Upper lobe of left lung (tissue), 6 donors: ENCODE results near the gene OAS2. TPM values are rescaled to one million over a fixed set of nuclear protein-coding genes. Genes with fewer than 3 reads are reported as not detected.

Experiments
- ATAC-seq, 2 donors: fragments of 200-7000 bp; cut with Tn5 transposase; one replicate each; pipeline ENCODE4 v1.9.1; 2022; ENCODE audit warnings: mild to moderate bottlenecking in 2 of 2, moderate library complexity in 2 of 2; ENCODE audit not compliant: low FRiP score in 2 of 2
- DNase-seq, 2 donors: peaks; one replicate each; pipeline ENCODE4 v3.0.0-alpha.2; 2019 to 2020
- H3K27ac ChIP-seq, 4 donors: fragments of 200-600 bp; sonication (generic); one replicate each; pipeline ENCODE4 v1.5.1; 2016 to 2019
- H3K27me3 ChIP-seq, 4 donors: fragments of 200-600 bp; sonication (generic); one replicate each; pipeline ENCODE4 v1.5.1; 2017 to 2019
- H3K36me3 ChIP-seq, 4 donors: fragments of 200-600 bp; sonication (generic); one replicate each; pipeline ENCODE4 v1.5.1; 2016 to 2019
- H3K4me1 ChIP-seq, 4 donors: fragments of 200-600 bp; sonication (generic); one replicate each; pipeline ENCODE4 v1.5.1; 2018 to 2019
- H3K4me3 ChIP-seq, 4 donors: fragments of 200-600 bp; sonication (generic); one replicate each; pipeline ENCODE4 v1.5.1; 2017 to 2019; ENCODE audit warnings: mild to moderate bottlenecking in 2 of 4, moderate library complexity in 1 of 4
- H3K9me3 ChIP-seq, 4 donors: fragments of 200-600 bp; sonication (generic); one replicate each; pipeline ENCODE4 v1.5.1; 2018 to 2019
- CTCF ChIP-seq, 6 experiments: fragments of 450-650 bp in 4 of 6; fragments of 200-600 bp in 2 of 6; sonication (generic) in 2 of 6; IDR thresholded peaks; one replicate each; pipeline ENCODE4 v1.5.1; 2016 to 2019; ENCODE audit warnings: antibody characterized with exemption in 6 of 6
- EP300 ChIP-seq, 4 donors: sonication (generic); formaldehyde crosslinking; IDR thresholded peaks; one replicate each; pipeline ENCODE4 v1.5.1; 2017; ENCODE audit warnings: antibody characterized with exemption in 4 of 4, control low read depth in 2 of 4
- POLR2A ChIP-seq, 4 donors: fragments of 450-650 bp; IDR thresholded peaks; one replicate each; pipeline ENCODE4 v1.5.1; 2016 to 2017; ENCODE audit warnings: antibody characterized with exemption in 4 of 4, mild to moderate bottlenecking in 2 of 4
- POLR2AphosphoS5 ChIP-seq, 2 donors: sonication (generic); formaldehyde crosslinking; IDR thresholded peaks; one replicate each; pipeline ENCODE4 v1.5.1; 2017; ENCODE audit warnings: antibody characterized with exemption in 2 of 2
- WGBS, 2 donors: methylation state at CpG; one replicate each; pipeline ENCODE4 v1.1.5; 2017 to 2018; 5-methylcytosine and 5-hydroxymethylcytosine counted together
- total RNA-seq, 6 donors: library from RNA; depleted of rRNA in 4 of 6; stranded (reverse); fragments of >200 nt in 4 of 6; gene quantifications; one replicate each; pipeline versions ENCODE4 v1.1.0 to v1.2.1, GENCODE V29; 2016 to 2021
- donor health status: DM: no; HTN: no; CAD: no; lungs with moderate emphysema.
- donor health status: DM: no; HTN: yes; CAD: no; lungs with severe emphysema.

The OAS2 gene
- total RNA-seq, 6 donors from 2014 or later, result 17.2 to 59.7 (median 20.1) TPM

GRCh38 chr12:112989806-112990205 is 11.5 kb downstream of the OAS2 start:
- TF ChIP-seq POLR2AphosphoS5 (IDR thresholded peaks at IDR 0.05), result no peak
- no peak for TF ChIP-seq CTCF (IDR thresholded peaks at IDR 0.05)
- TF ChIP-seq EP300 (IDR thresholded peaks at IDR 0.05), result no peak
- no peak for TF ChIP-seq POLR2A (IDR thresholded peaks at IDR 0.05)
- Histone ChIP-seq H3K4me3 (no peak overlapping the region), H3K4me1 (no peaks in the 10 kb centered on the region), H3K9me3 (no peaks in the 10 kb centered on the region), H3K27ac (no peak overlapping the region), H3K36me3 (peaks cover 0 to 19% (median 9%) of the 10 kb centered on the region in 4 donors), H3K27me3 (no peaks in the 10 kb centered on the region)
- peak in 1 of 2 donors; percentile 41 for ATAC-seq
- DNase-seq, result no peak
- WGBS, 2 donors, result 58 to 77% methylated on average over 1 of the region's 1 CpG

GRCh38 chr12:112992541-112993398 is 14.5 kb downstream of the OAS2 start:
- 25 to 29% methylated on average over 2 of the region's 2 CpGs for WGBS, 2 donors
- Histone ChIP-seq H3K27ac (no peak overlapping the region), H3K4me3 (no peak overlapping the region), H3K4me1 (no peaks in the 10 kb centered on the region), H3K9me3 (no peaks in the 10 kb centered on the region), H3K36me3 (peaks cover 3 to 48% (median 17%) of the 10 kb centered on the region in 4 donors), H3K27me3 (no peaks in the 10 kb centered on the region)
- TF ChIP-seq EP300 (IDR thresholded peaks at IDR 0.05), result no peak
- TF ChIP-seq CTCF (IDR thresholded peaks at IDR 0.05), result peak; percentile 77 to 90 (median 82)
- ATAC-seq, result peak in 1 of 2 donors; percentile 87
- DNase-seq, result no peak

- peaks cover 0 to 5% (median 0%) of the 10 kb centered on the region in 4 donors for H3K9me3 ChIP-seq
- no peaks in the 10 kb centered on the region for H3K4me1 ChIP-seq
- no peak overlapping the region for H3K4me3 ChIP-seq
- peaks cover 13 to 51% (median 22%) of the 10 kb centered on the region in 4 donors for H3K36me3 ChIP-seq
- TF ChIP-seq CTCF (IDR thresholded peaks at IDR 0.05) (no peak), EP300 (IDR thresholded peaks at IDR 0.05) (no peak), POLR2A (IDR thresholded peaks at IDR 0.05) (no peak), POLR2AphosphoS5 (IDR thresholded peaks at IDR 0.05) (no peak)
- no peaks in the 10 kb centered on the region for H3K27me3 ChIP-seq
- 84% methylated on average over 5 of the region's 5 CpGs for WGBS, 2 donors
- DNase-seq, result no peak
- no peak overlapping the region for H3K27ac ChIP-seq
- no peak for ATAC-seq
These were observed 16.7 kb downstream of the OAS2 start for GRCh38 chr12:112995008-112995407.

- DNase-seq (no peak), ATAC-seq (no peak)
- peaks cover 0 to 5% (median 0%) of the 10 kb centered on the region in 4 donors for H3K9me3 ChIP-seq
- H3K4me3 ChIP-seq, result no peak overlapping the region
- H3K4me1 ChIP-seq, result no peaks in the 10 kb centered on the region
- H3K27me3 ChIP-seq, result no peaks in the 10 kb centered on the region
- no peak overlapping the region for H3K27ac ChIP-seq
- TF ChIP-seq CTCF (IDR thresholded peaks at IDR 0.05) (no peak), POLR2AphosphoS5 (IDR thresholded peaks at IDR 0.05) (no peak), POLR2A (IDR thresholded peaks at IDR 0.05) (no peak), EP300 (IDR thresholded peaks at IDR 0.05) (no peak)
- peaks cover 13 to 61% (median 22%) of the 10 kb centered on the region in 4 donors for H3K36me3 ChIP-seq
- 86 to 91% methylated on average over 8 of the region's 8 CpGs for WGBS, 2 donors
These were observed 18.2 kb downstream of the OAS2 start for GRCh38 chr12:112996501-112996900.
